HG03460 (cell line): Measurements from ENCODE around the gene RAB8A.
A peak's percentile ranks its signal among the peaks of the same experiment; 100 is the strongest.

Experiments used
- ATAC-seq: cut with Tn5 transposase; IDR thresholded peaks from one replicate; pipeline ENCODE4 v1.9.1; 2021; ENCODE audit not compliant: unreplicated experiment

RAB8A gene

DNA sequence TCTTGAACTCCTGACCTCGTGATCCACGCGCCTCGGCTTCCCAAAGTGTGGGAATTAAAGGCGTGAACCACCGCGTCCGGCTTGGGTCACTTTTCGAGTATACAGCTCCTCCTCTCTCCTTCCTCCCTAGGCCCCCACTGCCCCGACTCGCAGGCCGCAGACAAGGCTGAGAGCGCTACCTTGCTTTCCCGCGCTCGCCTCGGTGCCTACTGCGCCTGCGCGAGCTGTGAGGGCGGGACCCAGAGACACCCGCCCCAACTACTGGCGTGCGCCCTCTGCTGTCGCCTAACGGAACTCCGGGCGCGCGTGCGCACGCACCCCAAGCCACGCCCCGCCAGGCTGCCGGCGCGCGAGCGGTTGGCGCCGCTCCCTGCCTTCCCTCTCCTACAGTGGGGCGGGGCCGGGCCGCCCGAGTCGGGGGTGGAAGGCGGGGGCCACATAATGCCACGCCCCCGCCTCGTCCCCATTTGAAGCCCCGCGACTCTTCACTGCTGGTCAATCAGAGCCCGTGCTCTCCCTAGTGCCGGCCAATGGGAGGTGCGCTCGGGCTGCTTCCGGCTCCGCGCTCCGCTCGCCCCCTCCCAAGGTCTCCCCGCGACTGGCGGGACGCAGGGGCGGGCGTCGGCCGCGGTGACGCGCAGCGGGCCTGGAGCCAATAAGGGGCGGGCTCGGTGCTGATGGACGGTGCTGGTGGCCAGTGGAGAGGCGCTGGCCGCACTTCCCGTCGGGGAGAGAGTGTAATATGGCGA is at the start of gene RAB8A:
RAB8A (plus strand) TSS at position 730 of the 749 bp plus-strand sequence; CDS start at position 743, 13 bp downstream.
- ATAC-seq: peak; percentile 84

DNA sequence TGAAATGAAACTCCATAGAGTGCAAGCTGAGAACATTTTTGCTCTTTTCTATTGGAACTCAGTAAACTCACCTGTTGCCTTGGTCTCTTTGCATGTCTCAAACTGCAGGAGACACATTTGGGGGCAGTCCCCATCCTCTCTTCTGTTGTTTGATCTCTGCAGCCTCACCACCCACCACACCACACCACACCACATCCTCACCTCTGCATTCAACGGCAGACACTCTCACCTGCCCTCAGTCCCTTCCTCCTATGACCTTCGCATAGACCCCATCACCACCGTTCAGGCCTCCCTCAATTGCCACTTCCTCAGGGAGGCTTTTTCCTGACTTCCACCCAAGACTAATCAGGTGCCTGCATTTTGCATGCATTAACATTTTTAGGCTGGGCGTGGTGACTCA is 49.7 kb upstream of the RAB8A start:
- no peak for ATAC-seq

DNA sequence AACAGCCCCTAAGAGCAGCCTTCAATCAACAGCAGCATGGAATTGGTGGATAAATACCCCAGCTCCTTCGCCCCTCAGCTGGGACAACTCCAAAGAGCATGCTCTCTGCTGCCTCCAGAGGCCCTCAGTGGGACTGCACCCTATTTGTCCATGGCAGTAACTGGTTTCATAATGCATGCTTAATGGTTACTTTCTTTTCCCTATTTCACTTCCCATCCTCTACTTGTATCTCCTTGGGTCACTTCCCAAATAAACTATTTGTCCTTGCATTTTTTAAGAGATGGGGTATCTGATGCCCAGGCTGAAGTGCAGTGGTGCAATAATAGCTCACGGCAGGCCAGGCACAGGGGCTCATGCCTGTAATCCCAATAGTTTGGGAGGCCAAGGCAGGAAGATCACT is 48.9 kb upstream of the RAB8A start:
- no peak for ATAC-seq

DNA sequence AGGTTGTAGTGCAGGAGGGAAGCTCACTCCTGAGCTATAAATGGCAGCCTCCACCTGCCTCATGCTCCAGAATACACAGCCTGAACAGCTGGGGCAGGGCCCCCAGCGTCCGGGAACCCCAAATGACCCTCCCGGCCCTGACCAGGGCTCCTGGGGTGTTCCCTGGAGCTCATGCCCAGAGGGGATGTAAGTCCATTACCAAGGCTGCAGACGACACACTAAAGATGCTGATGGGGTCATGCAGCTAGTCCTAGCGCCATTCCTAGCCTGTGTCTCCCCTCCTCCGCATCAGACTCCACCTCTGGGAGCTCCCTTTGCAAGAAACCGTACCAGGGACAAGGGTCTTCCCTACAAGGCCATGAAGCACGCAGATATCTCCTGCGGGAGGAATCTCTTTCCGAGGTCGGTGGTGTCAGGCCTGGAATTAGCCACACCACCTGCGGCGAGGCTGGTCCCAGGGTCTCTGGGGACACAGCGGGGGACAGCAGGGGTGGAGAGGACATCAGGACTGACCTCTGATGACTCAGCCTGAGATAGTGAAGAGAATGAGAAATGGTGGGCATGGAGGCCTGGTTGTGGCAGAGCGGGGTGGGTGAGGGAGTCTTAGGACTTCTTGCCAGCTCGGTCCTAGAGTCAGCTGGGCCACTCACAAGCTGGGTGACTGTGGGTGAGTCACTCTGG is 47.3 kb upstream of the RAB8A start:
- no peak for ATAC-seq

DNA sequence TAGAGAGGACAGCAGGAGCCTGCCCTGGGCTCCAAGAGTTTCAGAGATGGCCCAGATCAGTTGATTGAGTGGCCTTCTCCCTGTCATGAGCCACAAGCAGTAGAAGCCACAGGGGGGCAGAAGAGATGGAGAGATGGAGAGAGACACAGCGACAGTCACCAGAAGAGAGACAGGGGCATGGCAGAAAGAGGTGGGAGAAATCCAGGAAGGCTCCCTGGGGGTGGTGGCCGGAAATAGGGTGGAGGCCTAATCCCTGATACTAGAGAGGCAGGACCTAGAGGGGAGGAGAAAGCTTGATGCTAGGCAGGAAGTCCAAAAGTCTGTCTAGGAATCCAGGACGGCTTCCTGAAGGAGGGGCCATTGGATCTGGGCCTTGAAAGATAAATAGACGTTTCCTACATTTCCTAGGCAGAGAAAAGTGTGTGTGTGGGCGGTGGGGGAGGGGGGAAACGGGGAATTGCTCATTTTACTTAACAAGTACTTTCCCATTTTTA is 45.0 kb upstream of the RAB8A start:
- ATAC-seq: no peak

DNA sequence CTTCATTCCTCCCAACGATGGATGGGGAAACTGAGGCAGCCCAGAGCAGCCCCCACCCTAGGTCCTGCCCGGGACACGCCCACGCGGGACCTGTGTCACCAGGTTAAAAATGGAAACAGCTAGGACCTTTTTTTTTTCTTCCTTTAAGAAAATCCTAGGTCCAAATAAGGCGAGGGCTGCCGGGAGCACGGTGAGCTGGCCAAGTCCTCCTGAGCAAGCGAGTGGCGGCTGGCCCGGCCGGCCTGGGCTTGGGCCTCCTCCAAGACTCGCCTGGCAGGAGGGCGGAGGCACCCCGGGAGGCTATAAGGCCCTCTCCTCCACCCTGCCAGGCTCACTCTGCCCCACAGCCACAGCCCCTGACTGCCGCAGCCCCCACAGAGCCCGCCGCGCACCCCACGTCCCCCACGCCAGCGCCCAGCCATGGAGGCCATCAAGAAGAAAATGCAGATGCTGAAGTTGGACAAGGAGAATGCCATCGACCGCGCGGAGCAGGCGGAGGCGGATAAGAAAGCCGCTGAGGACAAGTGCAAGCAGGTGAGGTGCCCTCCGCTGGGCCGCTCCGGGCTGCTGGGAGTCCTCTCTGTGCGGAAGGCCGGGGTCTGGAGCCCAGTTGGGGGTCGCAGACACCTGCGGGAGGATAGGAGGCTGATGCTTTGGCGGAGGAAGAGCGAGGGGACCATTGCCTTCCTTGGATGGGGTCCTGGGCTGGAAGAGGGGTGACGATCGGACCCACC is 44.3 kb upstream of the RAB8A start:
- ATAC-seq: no peak

DNA sequence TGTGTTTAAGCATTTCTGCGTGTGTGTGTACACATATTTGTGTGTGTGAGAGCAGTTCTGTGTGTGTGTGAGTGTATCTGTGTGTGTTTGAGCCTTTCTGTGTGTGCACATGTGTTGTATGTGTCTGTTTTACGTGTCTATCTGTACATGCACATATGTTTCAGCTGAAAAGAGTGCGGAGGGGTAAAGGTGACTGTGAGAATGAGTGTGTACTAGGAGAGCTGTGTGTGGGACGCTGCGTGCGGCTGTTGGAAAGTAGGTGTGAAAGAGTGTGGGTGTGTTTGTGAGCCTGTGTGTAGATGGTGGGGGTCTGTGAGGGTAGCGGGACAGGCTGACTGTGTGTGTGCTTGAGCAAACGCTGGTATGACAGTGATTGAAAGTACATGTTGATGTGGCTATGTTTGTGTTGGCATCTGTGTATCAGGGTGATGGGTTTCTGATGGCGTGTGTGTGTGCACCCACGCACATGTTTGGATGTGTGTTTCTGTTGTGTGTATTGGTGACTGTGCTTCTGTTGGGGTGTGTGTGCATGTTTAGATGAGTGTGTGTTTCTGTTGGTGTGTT is 42.9 kb upstream of the RAB8A start:
- no peak for ATAC-seq

DNA sequence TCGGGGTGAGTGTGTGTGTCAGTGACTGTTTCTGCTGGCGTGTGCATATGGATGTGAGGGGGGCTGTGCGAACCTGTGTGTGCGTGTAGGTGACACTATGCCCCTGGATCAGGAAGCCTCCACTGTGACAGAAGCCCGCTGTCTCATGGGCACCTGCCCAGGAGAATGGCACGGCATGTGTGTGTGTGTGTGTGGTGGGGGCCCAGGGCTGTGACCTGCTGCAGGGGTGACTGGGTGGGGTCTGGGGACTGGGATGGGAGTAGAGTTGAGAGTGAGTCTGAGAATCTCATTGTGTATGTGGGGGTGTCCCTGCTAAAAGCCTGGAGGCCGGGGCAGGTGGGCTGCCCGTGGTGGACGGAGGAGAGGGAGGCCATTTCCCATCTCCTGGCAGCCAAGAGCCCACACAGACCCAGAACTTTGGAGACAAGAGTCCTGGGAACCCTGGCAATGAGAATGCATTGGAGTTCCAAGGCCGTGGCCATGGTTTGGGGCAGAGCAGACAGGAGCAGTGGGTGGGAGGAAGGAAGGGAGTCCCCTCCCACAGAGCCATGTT is 41.8 kb upstream of the RAB8A start:
- ATAC-seq: no peak

DNA sequence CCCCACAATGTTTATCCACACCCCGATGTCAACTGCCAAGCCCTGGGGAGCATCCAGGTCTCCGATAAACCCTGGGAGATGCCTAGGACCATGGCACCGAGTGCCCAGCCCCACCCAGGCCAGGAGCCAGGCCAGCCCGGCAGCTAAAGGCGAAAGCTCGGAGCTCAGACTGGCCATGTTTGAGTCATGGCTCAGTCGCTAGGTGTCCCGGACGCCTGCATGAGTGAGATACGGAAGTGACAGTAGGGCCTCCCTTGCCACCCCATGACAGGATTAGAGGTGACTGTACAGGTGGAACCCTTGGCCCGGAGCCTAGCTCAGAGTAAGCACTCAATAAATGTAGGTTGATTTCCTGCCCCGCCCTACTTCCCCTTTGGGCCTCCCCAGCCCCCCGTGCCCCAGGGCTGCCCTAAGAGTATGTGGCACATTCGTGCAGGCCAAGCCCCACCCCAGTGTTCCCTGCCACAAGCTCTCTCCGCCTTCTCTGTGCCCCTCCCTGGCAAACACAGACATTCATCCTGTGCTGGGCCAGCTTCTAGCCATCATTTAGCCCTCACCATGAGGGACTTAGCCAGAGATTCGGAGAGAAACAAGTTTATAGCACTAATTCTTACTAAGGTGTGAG is 41.2 kb upstream of the RAB8A start:
- ATAC-seq: peak; percentile 68

DNA sequence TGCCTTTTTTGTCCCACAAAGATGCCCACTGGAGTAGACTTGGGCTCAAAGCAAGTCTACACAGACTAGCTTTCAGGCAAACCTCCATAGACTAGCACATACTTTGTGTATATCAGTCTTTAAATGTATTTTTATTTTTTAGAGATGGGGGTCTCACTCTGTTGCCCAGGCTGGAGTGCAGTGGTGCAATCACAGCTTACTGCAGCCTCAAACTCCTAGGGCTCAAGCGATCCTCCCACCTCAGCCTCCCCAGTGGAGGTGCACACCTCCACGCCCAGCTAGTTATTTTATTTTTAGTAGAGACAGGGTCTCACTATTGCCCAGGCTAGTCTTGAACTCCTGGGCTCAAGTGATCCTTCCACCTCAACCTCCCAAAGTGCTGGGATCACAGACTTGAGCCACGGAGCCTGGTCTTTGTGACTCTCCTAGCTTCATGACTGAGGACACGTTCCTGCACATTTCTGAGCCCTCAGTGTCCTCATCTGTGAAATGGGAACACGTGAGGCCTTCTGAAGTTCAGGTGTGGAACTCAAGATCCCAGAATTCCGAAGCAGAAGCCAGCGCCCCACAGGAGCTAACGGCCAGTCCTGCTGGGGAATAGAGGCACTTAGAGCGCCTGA is 40.5 kb upstream of the RAB8A start:
- ATAC-seq: no peak

DNA sequence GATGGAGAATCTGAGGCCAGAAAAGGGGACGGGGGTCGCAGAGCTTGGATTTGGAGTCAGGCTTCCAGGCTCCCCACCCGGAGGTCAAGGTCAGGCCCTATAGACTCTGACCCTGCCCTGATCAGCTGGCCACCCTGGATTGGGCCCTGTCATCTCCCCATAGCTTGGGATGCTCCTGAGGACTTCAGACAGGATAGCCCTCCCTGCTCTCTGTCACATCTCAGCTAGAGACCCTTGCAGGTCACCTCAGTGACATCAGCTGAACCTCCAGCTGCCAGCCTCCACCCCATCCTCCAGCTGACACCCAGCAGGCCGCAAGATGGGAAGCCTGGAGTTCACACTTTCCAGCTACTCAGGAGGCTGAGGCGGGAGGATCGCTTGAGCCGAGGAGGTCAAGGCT is 38.2 kb upstream of the RAB8A start:
- ATAC-seq: no peak

DNA sequence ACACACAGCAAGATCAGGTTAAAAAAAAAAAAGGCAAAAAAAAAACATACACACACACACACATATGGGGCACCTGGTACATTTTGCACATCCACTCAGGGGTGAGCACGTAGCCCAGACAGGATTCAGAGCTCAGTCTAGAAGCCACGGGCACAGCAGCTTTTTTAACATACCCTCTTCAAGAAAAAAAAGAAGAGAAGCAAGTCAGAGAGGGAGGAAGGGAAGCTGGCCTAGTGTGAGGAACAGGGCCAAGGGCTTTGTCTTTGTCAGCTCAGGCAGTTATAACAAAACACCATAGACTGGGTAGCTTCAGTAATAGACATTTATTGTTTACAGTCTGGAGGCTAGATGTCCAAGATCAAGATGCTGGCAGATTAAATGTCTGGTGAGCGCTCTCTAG is 37.7 kb upstream of the RAB8A start:
- ATAC-seq: no peak

DNA sequence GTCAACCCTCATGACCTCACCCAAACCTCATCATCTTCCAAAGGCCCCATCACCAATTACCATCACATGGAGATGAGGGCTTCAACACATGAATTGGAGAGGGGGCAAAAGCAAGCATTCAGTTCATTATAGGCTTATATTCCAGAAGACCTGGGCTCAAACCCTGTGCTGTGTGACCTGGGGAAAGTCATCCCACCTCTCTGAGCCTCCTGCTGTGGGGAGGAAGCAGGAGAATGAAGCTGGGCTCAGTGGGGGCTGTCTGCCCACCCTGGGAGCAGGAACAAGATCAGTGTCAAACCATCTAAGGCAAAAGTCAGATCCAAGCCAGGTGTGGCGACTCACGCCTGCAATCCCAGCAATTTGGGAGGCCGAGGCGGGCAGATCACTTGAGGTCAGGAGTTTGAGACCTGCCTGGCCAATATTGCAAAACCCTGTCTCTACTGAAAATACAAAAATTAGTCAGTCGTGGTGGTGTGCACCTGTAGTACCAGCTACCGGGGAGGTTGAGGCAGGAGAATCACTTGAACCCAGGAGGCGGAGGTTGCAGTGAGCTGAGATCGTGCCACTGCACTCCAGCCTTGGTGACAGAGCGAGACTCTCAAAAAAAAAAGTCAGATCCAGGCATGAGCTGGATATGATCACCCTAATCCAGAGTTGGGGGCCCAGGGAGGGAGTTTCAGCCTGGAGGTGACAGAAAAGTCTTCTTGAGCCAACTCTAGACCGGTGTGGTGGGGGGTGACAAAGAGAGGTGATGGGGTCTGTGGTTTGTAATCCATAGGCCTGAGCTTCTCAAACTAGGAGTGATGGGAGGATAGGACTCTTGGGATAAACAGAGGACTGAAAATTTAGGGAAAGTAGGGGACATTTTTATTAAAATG is 37.0 kb upstream of the RAB8A start:
- ATAC-seq: no peak

DNA sequence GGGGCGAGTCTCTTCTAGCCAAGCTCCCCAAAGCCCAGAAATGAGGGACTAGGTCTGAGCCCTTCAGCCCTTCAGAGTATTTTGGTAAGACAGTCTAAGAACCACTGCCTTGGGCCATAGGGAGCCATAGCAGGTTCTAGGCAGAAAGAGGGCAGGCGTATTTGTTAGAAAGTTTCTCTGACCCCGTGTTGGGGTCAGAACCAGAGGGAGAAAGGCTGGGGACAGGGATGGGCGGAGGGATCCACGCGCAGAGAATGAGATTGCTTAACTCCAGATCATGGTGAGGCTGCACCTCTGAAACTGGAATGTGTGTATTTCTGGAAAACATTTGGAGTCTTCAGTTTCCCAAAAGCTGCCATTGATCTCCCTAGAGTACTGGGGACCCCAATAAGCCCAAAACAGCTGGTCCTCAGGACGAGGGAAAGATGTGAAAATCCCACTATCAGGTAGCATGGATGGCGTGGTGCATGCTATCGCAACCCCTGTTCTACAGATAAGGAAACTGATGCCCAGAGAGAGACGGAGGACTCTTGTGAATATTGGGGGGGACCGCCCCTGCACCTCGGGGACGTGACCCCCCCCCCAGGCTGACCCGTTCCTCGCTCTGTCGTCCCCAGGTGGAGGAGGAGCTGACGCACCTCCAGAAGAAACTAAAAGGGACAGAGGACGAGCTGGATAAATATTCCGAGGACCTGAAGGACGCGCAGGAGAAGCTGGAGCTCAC is 36.1 kb upstream of the RAB8A start:
- ATAC-seq: no peak

DNA sequence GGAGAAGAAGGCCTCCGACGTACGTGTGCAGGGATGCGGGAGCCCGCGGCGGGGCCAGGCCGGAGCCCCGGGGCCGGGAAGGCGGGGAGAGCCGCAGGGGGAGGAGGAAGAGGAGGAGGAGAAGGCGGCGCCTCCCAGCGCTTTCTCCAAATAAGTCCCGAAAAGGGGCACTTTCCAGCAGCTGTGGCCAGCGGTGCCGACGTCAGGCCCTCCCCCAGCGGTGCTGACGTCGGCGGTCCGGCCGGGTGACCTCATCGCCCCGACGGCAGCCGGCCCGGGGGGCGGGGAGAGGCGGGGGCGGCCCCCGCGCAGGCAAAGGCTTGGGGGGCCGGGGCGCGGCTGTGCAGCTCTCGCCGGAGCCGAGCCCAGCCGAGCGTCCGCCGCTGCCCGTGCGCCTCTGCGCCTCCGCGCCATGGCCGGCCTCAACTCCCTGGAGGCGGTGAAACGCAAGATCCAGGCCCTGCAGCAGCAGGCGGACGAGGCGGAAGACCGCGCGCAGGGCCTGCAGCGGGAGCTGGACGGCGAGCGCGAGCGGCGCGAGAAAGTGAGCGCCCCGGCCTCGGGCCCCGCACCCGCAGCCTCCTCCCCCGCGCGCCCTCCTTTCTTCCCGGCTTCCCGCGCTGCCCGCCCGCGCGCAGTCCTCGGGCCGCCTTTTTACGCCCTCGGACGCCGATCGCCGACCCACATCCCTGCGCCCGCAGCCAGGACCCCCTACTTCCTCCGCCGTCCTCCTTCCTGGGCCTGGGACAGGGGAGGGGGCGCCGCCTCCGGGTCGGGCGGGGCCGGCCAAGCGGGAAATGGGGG is 35.3 kb upstream of the RAB8A start, which contains the start of gene TPM4:
TPM4 (plus strand) TSS at position 342 of the 804 bp plus-strand sequence; CDS start at position 413, 71 bp downstream.
- peak; percentile 58 for ATAC-seq

DNA sequence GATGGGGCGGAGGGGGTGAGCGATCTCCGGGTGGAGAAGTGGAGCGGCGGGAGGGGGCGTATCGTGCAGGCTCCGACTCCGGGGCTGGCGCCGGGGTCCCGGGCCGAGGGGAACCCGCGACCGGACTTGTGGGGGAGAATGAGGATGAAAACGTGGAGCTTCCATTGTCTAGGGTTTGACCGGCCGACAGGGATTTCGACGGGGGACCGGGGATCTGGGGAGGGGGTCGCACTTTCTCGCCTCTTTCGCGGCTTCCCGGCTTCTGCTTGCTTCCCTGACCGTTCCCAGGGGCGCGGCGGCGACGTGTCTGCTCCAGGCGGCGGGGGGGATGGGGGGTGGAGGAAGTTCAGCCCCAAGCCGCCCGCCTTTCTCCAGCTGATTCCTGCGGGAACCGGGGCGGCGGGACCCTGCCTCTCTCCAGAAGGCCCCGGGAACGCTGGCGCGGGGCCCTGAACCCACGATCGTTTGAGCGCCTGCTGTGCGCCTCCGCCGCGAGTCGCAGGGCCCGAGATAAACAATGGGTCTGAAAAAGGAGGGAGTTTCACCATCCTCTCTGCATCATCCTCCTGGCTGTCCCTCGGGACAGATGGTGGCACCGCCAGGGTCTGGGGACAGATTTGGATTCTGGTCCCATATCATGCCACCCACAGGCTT is 34.6 kb upstream of the RAB8A start:
- no peak for ATAC-seq
